GM23338 (cell line): ENCODE measurements around the gene PORCN. TPM values are rescaled to one million over a fixed set of nuclear protein-coding genes. Genes with fewer than 3 reads are reported as not detected.

Experiments used
- ATAC-seq: fragments of 200-7000 bp; cut with Tn5 transposase; 3 replicates; pipeline ENCODE4 v1.9.1; 2020
- DNase-seq: peaks from one replicate; pipeline ENCODE4 v3.0.0-alpha.2; 2015; ENCODE audit warnings: low spot score
- H2AFZ ChIP-seq: fragments of 200-600 bp; sonication (generic); 2 replicates; pipeline ENCODE4 v1.8.0; 2016; ENCODE audit warnings: antibody characterized with exemption, mild to moderate bottlenecking, moderate library complexity
- H3F3A ChIP-seq: fragments of 200-600 bp; sonication (generic); replicated peaks from 2 replicates; pipeline ENCODE4 v1.8.0; 2017; ENCODE audit warnings: antibody characterized with exemption, mixed run types, low read depth
- H3K27ac ChIP-seq: fragments of 200-600 bp; sonication (generic); 2 replicates; pipeline ENCODE4 v1.6.1; 2016; ENCODE audit warnings: low read depth
- H3K27me3 ChIP-seq: fragments of 200-600 bp; sonication (generic); 2 replicates; pipeline ENCODE4 v1.8.0; 2016; ENCODE audit warnings: mild to moderate bottlenecking, mixed run types, moderate library complexity; ENCODE audit not compliant: insufficient read depth
- H3K36me3 ChIP-seq: fragments of 200-600 bp; sonication (generic); 2 replicates; pipeline ENCODE4 v1.8.0; 2016; ENCODE audit warnings: mild to moderate bottlenecking; ENCODE audit not compliant: insufficient read depth
- H3K4me1 ChIP-seq: fragments of 200-600 bp; sonication (generic); 2 replicates; pipeline ENCODE4 v1.8.0; 2016; ENCODE audit warnings: mild to moderate bottlenecking, moderate library complexity; ENCODE audit not compliant: insufficient read depth
- H3K4me2 ChIP-seq: fragments of 200-600 bp; sonication (generic); 2 replicates; pipeline ENCODE4 v1.7.1; 2017; ENCODE audit warnings: mixed run types
- H3K4me3 ChIP-seq: fragments of 200-600 bp; sonication (generic); 2 replicates; pipeline ENCODE4 v1.6.1; 2016; ENCODE audit warnings: mixed run types
- H3K79me2 ChIP-seq: fragments of 200-600 bp; sonication (generic); replicated peaks from 2 replicates; pipeline ENCODE4 v1.8.0; 2017; ENCODE audit warnings: mild to moderate bottlenecking; ENCODE audit not compliant: insufficient read depth
- H3K9me2 ChIP-seq: fragments of 200-600 bp; sonication (generic); 2 replicates; pipeline ENCODE4 v1.8.0; 2017; ENCODE audit not compliant: insufficient read depth
- H4K20me1 ChIP-seq: fragments of 200-600 bp; sonication (generic); replicated peaks from 2 replicates; pipeline ENCODE4 v1.8.0; 2017; ENCODE audit warnings: mild to moderate bottlenecking; ENCODE audit not compliant: insufficient read depth
- H3K27ac Mint-ChIP-seq: 2 replicates; pipeline ENCODE4 v1.8.0; 2020; ENCODE audit warnings: inconsistent platforms, mild to moderate bottlenecking, moderate library complexity, mixed read lengths
- H3K27me3 Mint-ChIP-seq: 3 replicates; pipeline ENCODE4 v1.8.0; 2022; ENCODE audit warnings: low read depth, mild to moderate bottlenecking, moderate library complexity, mixed read lengths, inconsistent platforms; ENCODE audit not compliant: insufficient read depth, poor library complexity
- H3K36me3 Mint-ChIP-seq: 3 replicates; pipeline ENCODE4 v1.8.0; 2021; ENCODE audit warnings: low read depth, mild to moderate bottlenecking, inconsistent platforms, moderate library complexity, mixed read lengths
- H3K4me1 Mint-ChIP-seq: 3 replicates; pipeline ENCODE4 v1.8.0; 2020; ENCODE audit warnings: mild to moderate bottlenecking, inconsistent platforms, mixed read lengths
- H3K4me3 Mint-ChIP-seq: 3 replicates; pipeline ENCODE4 v1.8.0; 2021; ENCODE audit warnings: moderate library complexity, mild to moderate bottlenecking, inconsistent platforms, mixed read lengths
- H3K9me3 Mint-ChIP-seq: 3 replicates; pipeline ENCODE4 v1.8.0; 2020; ENCODE audit warnings: moderate library complexity, mild to moderate bottlenecking, inconsistent platforms, mixed read lengths
- CREB1 ChIP-seq: fragments of 250-450 bp; sonication (Bioruptor Pico); IDR thresholded peaks from 2 replicates; pipeline ENCODE4 v1.5.0; 2020; ENCODE audit warnings: low read depth, mild to moderate bottlenecking, moderate library complexity
- EZH2 ChIP-seq: fragments of 200-600 bp; sonication (generic); IDR thresholded peaks from one replicate; pipeline ENCODE4 v1.8.0; 2017; ENCODE audit warnings: antibody characterized with exemption, mild to moderate bottlenecking, low read depth; ENCODE audit not compliant: unreplicated experiment
- EZH2phosphoT487 ChIP-seq: fragments of 200-600 bp; sonication (generic); IDR thresholded peaks from one replicate; pipeline ENCODE4 v1.8.1; 2018; ENCODE audit warnings: antibody characterized with exemption; ENCODE audit not compliant: unreplicated experiment
- NANOG ChIP-seq: IDR thresholded peaks from 2 replicates; pipeline ENCODE4 v1.6.1; 2016; ENCODE audit warnings: antibody characterized with exemption, borderline replicate concordance
- STAT1 ChIP-seq: IDR thresholded peaks from one replicate; pipeline ENCODE4 v1.6.1; 2016; ENCODE audit warnings: antibody characterized with exemption; ENCODE audit not compliant: unreplicated experiment
- ZNF114 ChIP-seq: fragments of 250-450 bp; sonication (Bioruptor Pico); IDR thresholded peaks from 2 replicates; pipeline ENCODE4 v1.5.0; 2020; ENCODE audit warnings: mild to moderate bottlenecking, moderate library complexity
- ZNF331 ChIP-seq: fragments of 250-450 bp; sonication (Bioruptor Pico); IDR thresholded peaks from 2 replicates; pipeline ENCODE4 v1.5.0; 2020; ENCODE audit warnings: low read depth, mild to moderate bottlenecking, moderate library complexity
- polyA plus RNA-seq: library from polyadenylated mRNA; unstranded; fragments of >200 nt; fragmentation: Nextera tagmentation; extraction: Ambion mirVana; gene quantifications from 2 replicates; pipeline ENCODE4 v1.2.1, GENCODE V29; 2016
- total RNA-seq: library from RNA; depleted of rRNA; stranded (reverse); fragments of >200 nt; shearing (Covaris generic); gene quantifications from 2 replicates; pipeline ENCODE4 v1.2.3, GENCODE V29; 2014
- TF ChIP-seq, protein P1 (sequence below), 2 experiments: fragments of 200-600 bp in 1 of 2; sonication (generic) in 1 of 2; conservative IDR thresholded peaks; 2 replicates each; pipeline versions ENCODE4 v1.5.1 to v1.6.1; 2016 to 2017; ENCODE audit warnings: antibody characterized with exemption in 2 of 2, low read depth in 2 of 2, mild to moderate bottlenecking in 2 of 2, moderate library complexity in 1 of 2
- TF ChIP-seq, protein P2 (sequence below): IDR thresholded peaks from one replicate; pipeline ENCODE4 v1.6.1; 2018; ENCODE audit warnings: antibody characterized with exemption; ENCODE audit not compliant: unreplicated experiment
- TF ChIP-seq, protein P3 (sequence below): IDR thresholded peaks from 2 replicates; pipeline ENCODE4 v1.6.1; 2016; ENCODE audit warnings: antibody characterized with exemption

The PORCN gene
- total and polyA plus RNA-seq, 2 experiments from 2014 or later = 19.4 to 28.5 TPM

DNA sequence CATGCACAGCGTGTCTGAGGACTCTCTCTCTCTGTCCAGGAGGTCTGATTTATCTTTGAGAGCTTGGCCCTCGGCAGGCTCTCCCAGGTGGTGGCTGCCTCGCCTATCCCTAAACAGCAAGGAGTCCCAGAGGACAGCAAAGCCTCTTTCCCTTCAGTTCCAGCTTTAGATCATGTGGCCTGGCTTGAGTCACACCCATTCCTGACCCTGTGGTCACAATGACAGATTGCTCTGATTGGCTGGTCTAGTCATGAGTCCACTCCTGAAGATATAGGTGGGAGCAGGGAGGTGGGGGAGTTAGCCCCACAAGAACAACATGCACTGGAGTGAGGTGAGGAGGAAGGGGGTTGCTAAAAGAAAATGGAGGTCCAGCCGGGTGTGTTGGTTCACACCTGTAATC, 12.1 kb upstream of the PORCN start:
- Mint-ChIP-seq H3K36me3 (no peaks in the 10 kb centered on the region), H3K4me3 (no peak overlapping the region), H3K4me1 (no peaks in the 10 kb centered on the region), H3K27ac (no peak overlapping the region), H3K9me3 (no peaks in the 10 kb centered on the region), H3K27me3 (peaks cover 2% of the 10 kb centered on the region)
- Histone ChIP-seq H3K4me3 (no peak overlapping the region), H3K9me2 (no peaks in the 10 kb centered on the region), H3K4me2 (no peak overlapping the region), H3K27ac (no peak overlapping the region), H3K36me3 (no peaks in the 10 kb centered on the region), H3F3A (no peaks in the 10 kb centered on the region), H4K20me1 (no peaks in the 10 kb centered on the region), H3K27me3 (no peaks in the 10 kb centered on the region), H3K4me1 (no peaks in the 10 kb centered on the region), H2AFZ (no peak overlapping the region), H3K79me2 (no peaks in the 10 kb centered on the region)
- DNase-seq (no peak), ATAC-seq (no peak)
- TF ChIP-seq, protein P1, sequence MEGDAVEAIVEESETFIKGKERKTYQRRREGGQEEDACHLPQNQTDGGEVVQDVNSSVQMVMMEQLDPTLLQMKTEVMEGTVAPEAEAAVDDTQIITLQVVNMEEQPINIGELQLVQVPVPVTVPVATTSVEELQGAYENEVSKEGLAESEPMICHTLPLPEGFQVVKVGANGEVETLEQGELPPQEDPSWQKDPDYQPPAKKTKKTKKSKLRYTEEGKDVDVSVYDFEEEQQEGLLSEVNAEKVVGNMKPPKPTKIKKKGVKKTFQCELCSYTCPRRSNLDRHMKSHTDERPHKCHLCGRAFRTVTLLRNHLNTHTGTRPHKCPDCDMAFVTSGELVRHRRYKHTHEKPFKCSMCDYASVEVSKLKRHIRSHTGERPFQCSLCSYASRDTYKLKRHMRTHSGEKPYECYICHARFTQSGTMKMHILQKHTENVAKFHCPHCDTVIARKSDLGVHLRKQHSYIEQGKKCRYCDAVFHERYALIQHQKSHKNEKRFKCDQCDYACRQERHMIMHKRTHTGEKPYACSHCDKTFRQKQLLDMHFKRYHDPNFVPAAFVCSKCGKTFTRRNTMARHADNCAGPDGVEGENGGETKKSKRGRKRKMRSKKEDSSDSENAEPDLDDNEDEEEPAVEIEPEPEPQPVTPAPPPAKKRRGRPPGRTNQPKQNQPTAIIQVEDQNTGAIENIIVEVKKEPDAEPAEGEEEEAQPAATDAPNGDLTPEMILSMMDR (conservative IDR thresholded peaks at IDR 0.05; ENCODE audit: low read depth in 2 of 2) = no peak
- TF ChIP-seq ZNF331 (CRISPR knock-in tag) = no peak
- no peak for TF ChIP-seq STAT1
- no peak for TF ChIP-seq ZNF114 (CRISPR knock-in tag)
- TF ChIP-seq NANOG = no peak
- TF ChIP-seq EZH2 = no peak
- TF ChIP-seq, protein P2, sequence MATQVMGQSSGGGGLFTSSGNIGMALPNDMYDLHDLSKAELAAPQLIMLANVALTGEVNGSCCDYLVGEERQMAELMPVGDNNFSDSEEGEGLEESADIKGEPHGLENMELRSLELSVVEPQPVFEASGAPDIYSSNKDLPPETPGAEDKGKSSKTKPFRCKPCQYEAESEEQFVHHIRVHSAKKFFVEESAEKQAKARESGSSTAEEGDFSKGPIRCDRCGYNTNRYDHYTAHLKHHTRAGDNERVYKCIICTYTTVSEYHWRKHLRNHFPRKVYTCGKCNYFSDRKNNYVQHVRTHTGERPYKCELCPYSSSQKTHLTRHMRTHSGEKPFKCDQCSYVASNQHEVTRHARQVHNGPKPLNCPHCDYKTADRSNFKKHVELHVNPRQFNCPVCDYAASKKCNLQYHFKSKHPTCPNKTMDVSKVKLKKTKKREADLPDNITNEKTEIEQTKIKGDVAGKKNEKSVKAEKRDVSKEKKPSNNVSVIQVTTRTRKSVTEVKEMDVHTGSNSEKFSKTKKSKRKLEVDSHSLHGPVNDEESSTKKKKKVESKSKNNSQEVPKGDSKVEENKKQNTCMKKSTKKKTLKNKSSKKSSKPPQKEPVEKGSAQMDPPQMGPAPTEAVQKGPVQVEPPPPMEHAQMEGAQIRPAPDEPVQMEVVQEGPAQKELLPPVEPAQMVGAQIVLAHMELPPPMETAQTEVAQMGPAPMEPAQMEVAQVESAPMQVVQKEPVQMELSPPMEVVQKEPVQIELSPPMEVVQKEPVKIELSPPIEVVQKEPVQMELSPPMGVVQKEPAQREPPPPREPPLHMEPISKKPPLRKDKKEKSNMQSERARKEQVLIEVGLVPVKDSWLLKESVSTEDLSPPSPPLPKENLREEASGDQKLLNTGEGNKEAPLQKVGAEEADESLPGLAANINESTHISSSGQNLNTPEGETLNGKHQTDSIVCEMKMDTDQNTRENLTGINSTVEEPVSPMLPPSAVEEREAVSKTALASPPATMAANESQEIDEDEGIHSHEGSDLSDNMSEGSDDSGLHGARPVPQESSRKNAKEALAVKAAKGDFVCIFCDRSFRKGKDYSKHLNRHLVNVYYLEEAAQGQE = no peak
- no peak for TF ChIP-seq CREB1 (CRISPR knock-in tag)

DNA sequence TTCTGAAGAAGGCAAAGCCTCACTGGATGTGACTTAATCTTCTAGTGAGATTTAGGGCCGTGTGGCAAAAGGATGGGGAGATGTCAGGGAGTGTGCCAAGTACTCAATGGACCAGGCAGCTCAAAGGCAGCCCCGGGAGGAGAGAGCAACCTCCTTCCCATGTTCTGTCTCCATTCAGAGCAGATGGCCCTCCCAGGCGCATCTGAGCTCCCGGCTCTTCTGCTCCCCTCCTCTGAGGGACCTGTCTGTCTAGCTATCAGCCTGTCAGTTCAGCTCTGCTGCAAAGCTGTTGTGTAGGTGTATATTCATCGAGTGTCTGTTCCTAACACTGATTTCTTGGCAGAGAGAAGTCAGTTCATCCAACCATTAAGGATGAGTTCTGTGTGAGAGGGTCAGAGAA, 10.9 kb upstream of the PORCN start:
- H3K9me3 Mint-ChIP-seq = no peaks in the 10 kb centered on the region
- Histone ChIP-seq H3K4me2 (no peak overlapping the region), H3F3A (no peaks in the 10 kb centered on the region), H3K4me3 (no peak overlapping the region), H3K79me2 (no peaks in the 10 kb centered on the region), H3K9me2 (no peaks in the 10 kb centered on the region), H2AFZ (no peak overlapping the region), H3K36me3 (no peaks in the 10 kb centered on the region), H3K4me1 (no peaks in the 10 kb centered on the region), H3K27me3 (no peaks in the 10 kb centered on the region), H3K27ac (no peak overlapping the region), H4K20me1 (no peaks in the 10 kb centered on the region)
- no peaks in the 10 kb centered on the region for H3K4me1 Mint-ChIP-seq
- H3K27ac Mint-ChIP-seq = no peak overlapping the region
- H3K27me3 Mint-ChIP-seq = peaks cover 2% of the 10 kb centered on the region
- no peaks in the 10 kb centered on the region for H3K36me3 Mint-ChIP-seq
- ATAC-seq (no peak), DNase-seq (no peak)
- H3K4me3 Mint-ChIP-seq = no peak overlapping the region
- TF ChIP-seq, protein P3, sequence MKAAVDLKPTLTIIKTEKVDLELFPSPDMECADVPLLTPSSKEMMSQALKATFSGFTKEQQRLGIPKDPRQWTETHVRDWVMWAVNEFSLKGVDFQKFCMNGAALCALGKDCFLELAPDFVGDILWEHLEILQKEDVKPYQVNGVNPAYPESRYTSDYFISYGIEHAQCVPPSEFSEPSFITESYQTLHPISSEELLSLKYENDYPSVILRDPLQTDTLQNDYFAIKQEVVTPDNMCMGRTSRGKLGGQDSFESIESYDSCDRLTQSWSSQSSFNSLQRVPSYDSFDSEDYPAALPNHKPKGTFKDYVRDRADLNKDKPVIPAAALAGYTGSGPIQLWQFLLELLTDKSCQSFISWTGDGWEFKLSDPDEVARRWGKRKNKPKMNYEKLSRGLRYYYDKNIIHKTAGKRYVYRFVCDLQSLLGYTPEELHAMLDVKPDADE = no peak
- TF ChIP-seq ZNF114 (CRISPR knock-in tag) = no peak
- TF ChIP-seq EZH2phosphoT487 = no peak
- TF ChIP-seq EZH2 = no peak
- TF ChIP-seq STAT1 = no peak
- TF ChIP-seq, protein P2 = no peak
- no peak for TF ChIP-seq NANOG
